ENCODE measurements around the gene AGTPBP1. TPM values are rescaled to one million over a fixed set of nuclear protein-coding genes. Genes with fewer than 3 reads are reported as not detected.
A peak's percentile ranks its signal among the peaks of the same experiment; 100 is the strongest.

AGTPBP1 gene
- total and polyA plus RNA-seq, 12 donors = 9.7 to 87.1 (median 51.4) TPM

- TF ChIP-seq CTCF (IDR thresholded peaks at IDR 0.05) = no peak
- no peaks in the 10 kb centered on the region for H3K9me3 ChIP-seq
- ATAC-seq = no peak
These were observed 198.6 kb downstream of the AGTPBP1 start for GRCh38 chr9:85543196-85543595.

GRCh38 chr9:85541876-85542275, 199.9 kb downstream of the AGTPBP1 start:
- intact Hi-C loops (cut with DNase I) = no loop called here
- DNase-seq (no peak), ATAC-seq (no peak)
- no peak for TF ChIP-seq CTCF (IDR thresholded peaks at IDR 0.05)
- 79% methylated on average over 4 of the region's 4 CpGs for WGBS, 2 donors
- Histone ChIP-seq H3K4me1 (peaks cover 0 to 4% (median 2%) of the 10 kb centered on the region in 9 donors), H3K36me3 (no peaks in the 10 kb centered on the region), H3K4me3 (no peak overlapping the region), H3K27ac (no peak overlapping the region), H3K27me3 (no peaks in the 10 kb centered on the region), H3K9me3 (no peaks in the 10 kb centered on the region)

More at GRCh38 chr9:85543196-85543595, 198.6 kb downstream of the AGTPBP1 start:
- intact Hi-C loops (cut with DNase I) = no loop called here
- 66 to 67% methylated on average over 1 of the region's 1 CpG for WGBS, 2 donors
- Histone ChIP-seq H3K27me3 (no peaks in the 10 kb centered on the region), H3K4me3 (no peak overlapping the region), H3K36me3 (no peaks in the 10 kb centered on the region), H3K27ac (no peak overlapping the region), H3K4me1 (no peaks in the 10 kb centered on the region)
- no peak for DNase-seq

- intact Hi-C loops (cut with DNase I) = no loop called here
- Histone ChIP-seq H3K27ac (peak overlapping the region in 4 of 10 donors; percentile 12 to 43 (median 26)), H3K4me3 (no peak overlapping the region), H3K4me1 (peaks cover 0 to 33% (median 16%) of the 10 kb centered on the region in 9 donors), H3K36me3 (no peaks in the 10 kb centered on the region), H3K27me3 (no peaks in the 10 kb centered on the region), H3K9me3 (peaks cover 0 to 6% (median 0%) of the 10 kb centered on the region in 11 donors)
- WGBS, 2 donors = 74 to 81% methylated on average over 6 of the region's 6 CpGs
- ATAC-seq (no peak), DNase-seq (no peak)
- TF ChIP-seq CTCF (IDR thresholded peaks at IDR 0.05) = no peak
These were observed 205.2 kb downstream of the AGTPBP1 start for GRCh38 chr9:85536514-85536913.

DNA sequence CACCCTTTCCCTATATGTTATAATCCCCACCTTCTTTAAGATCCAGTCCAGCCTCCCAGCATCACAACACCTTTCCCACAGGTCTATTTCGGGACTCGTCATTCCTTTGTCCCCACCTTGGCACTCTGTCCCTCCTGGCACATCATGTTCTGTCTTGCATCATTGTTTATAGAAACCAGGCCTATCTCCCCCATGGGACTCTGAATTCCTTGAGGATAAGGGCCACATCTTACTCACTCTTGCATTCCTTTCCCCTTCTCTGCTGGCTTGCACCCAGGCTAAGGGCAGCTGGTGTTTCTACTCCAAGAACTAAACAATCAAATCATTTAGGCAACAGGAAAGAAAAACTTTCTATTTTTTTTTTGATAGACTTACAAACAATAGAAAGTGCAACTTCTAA, 205.7 kb downstream of the AGTPBP1 start:
- peak overlapping the region in 7 of 10 donors; percentile 19 to 67 (median 44) for H3K27ac ChIP-seq

More for the DNA sequence above, 205.7 kb downstream of the AGTPBP1 start:
- DNase-seq = peak in 1 of 2 donors; percentile 47
- Histone ChIP-seq H3K9me3 (peaks cover 0 to 6% (median 0%) of the 10 kb centered on the region in 11 donors), H3K4me1 (peaks cover 0 to 37% (median 16%) of the 10 kb centered on the region in 9 donors), H3K27me3 (no peaks in the 10 kb centered on the region), H3K36me3 (no peaks in the 10 kb centered on the region), H3K4me3 (no peak overlapping the region)
- ATAC-seq = peak; percentile 54 to 88 (median 74)
- no peak for TF ChIP-seq CTCF (IDR thresholded peaks at IDR 0.05)
- intact Hi-C loops (cut with DNase I) = no loop called here
- 22 to 44% methylated on average over 2 of the region's 2 CpGs for WGBS, 2 donors
